KG1 (cell line): ENCODE data around the gene ZNF804A.

Experiments
- DNase-seq: peaks from one replicate; lab custom pipeline; 2025; lab: John Stamatoyannopoulos, UW

The ZNF804A gene

GRCh38 chr2:184938221-184938985 is 340.1 kb downstream of the ZNF804A start:
- no peak for DNase-seq

DNA sequence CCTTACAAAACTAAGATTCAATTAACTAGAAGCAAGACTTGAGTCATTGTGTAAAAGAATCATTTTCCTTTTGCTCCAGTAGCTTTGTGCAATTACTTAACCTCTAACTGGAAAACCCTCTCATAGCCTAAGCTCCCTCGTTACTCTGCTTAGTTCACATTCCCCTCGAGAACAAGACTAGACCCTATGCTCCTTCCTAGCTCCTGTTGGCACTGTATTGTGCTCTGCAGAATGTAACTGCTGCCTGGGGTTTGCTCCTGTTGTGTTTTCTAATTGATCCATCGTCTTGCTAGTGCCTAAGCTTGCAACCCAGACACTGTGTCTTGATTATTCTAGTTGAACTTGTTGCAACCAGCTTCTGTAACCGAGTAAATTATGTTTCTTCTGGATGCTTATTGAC is 347.0 kb downstream of the ZNF804A start:
- DNase-seq, result no peak

DNA sequence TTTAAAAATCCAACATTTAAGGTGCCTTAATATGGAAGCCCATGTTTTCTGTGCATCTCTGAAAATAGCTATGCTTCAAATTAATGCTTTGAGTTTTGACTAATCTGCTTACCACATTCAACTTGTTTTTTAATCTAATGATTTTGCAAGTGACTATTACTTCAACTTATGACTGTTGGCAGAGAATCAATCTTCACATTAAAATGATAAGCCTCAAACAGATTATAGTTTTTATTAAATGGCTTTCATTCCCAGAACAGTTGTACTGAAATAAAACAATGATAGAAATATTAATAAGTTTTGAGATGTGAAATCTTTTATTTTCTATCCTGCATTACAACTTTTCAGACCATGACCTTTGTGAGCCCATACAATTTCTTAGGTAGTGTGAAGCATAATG is 347.5 kb downstream of the ZNF804A start:
- DNase-seq, result no peak

DNA sequence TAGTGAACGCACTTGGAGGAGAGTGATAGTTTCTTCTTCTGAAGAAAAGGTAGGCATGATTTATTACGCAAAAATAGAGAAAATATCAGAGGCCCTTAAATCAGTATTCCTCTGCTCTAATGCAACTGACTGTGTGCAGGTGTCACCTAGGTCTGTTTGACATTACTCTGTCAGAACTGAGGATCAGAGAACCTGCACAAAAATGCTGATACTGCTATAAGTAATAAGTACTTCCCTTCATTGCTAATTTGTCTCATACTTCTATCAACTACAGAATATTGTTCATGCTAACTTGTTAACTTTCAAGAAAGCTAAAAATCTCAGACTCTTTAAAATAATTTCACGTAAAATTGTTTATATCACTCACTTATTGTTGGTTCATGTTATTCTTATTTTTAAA is 358.5 kb downstream of the ZNF804A start:
- no peak for DNase-seq

- DNase-seq, result no peak
Observed at GRCh38 chr2:184971546-184972068, 373.3 kb downstream of the ZNF804A start.
